PC-3 (cell line): ENCODE measurements around the gene INPP5D.

ENCODE experiments used
- EZH2 ChIP-seq: fragments of 300-600 bp; sonication (generic); IDR thresholded peaks from one replicate; pipeline ENCODE4 v1.6.1; 2017; ENCODE audit warnings: antibody characterized with exemption, mild to moderate bottlenecking, low read length; ENCODE audit not compliant: unreplicated experiment
- EZH2phosphoT487 ChIP-seq: fragments of 300-600 bp; sonication (generic); IDR thresholded peaks from 2 replicates; pipeline ENCODE4 v1.6.1; 2018; ENCODE audit warnings: mild to moderate bottlenecking, antibody characterized with exemption, low read length, borderline replicate concordance
- TF ChIP-seq, protein P1 (sequence below): fragments of 300-600 bp; sonication (generic); conservative IDR thresholded peaks from 2 replicates; pipeline ENCODE4 v1.5.1; 2017; ENCODE audit warnings: antibody characterized with exemption, low read depth, mild to moderate bottlenecking, low read length

DNA sequence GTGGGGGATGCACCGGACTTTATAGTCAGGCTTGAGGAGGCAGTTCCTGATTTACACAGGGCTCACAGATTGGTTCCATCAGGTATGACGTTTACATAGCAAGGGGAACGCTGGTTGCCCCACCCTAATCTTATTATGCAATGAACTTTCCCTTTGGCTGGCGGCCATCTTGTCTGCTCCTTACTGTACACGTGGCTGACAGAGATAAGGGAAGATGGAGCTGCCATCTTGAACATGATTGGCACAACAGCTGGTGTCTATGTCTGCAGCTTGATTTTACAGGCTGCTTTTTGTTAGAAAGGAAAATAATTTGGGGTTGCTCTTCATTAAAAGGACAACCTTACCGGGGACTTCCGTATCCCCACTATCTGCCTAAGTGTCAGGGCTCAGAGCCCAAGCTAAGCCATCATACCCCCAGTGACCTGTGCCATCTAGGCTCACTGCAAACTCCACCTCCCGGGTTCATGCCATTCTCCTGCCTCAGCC lies 157.8 kb downstream of the INPP5D start:
- TF ChIP-seq, protein P1, sequence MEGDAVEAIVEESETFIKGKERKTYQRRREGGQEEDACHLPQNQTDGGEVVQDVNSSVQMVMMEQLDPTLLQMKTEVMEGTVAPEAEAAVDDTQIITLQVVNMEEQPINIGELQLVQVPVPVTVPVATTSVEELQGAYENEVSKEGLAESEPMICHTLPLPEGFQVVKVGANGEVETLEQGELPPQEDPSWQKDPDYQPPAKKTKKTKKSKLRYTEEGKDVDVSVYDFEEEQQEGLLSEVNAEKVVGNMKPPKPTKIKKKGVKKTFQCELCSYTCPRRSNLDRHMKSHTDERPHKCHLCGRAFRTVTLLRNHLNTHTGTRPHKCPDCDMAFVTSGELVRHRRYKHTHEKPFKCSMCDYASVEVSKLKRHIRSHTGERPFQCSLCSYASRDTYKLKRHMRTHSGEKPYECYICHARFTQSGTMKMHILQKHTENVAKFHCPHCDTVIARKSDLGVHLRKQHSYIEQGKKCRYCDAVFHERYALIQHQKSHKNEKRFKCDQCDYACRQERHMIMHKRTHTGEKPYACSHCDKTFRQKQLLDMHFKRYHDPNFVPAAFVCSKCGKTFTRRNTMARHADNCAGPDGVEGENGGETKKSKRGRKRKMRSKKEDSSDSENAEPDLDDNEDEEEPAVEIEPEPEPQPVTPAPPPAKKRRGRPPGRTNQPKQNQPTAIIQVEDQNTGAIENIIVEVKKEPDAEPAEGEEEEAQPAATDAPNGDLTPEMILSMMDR, result no peak
- TF ChIP-seq EZH2, result no peak
- no peak for TF ChIP-seq EZH2phosphoT487
